ENCODE results near the gene PLXNA4. TPM values are rescaled to one million over a fixed set of nuclear protein-coding genes. Genes with fewer than 3 reads are reported as not detected.
A peak's percentile ranks its signal among the peaks of the same experiment; 100 is the strongest.

PLXNA4 gene
- total RNA-seq, 1 donor from 2014 or later = 5.2 TPM

GRCh38 chr7:132590162-132590561 lies 13.9 kb upstream of the PLXNA4 start:
- H3K4me1 Mint-ChIP-seq = peaks cover 2% of the 10 kb centered on the region
- no peak overlapping the region for H3K27ac Mint-ChIP-seq
- TF ChIP-seq CTCF (IDR thresholded peaks at IDR 0.05; ENCODE audit: unreplicated experiment) = no peak
- peaks cover 74% of the 10 kb centered on the region for H3K27me3 Mint-ChIP-seq (ENCODE audit: low read depth)
- H3K36me3 Mint-ChIP-seq = no peaks in the 10 kb centered on the region
- peaks cover 4% of the 10 kb centered on the region for H3K9me3 Mint-ChIP-seq
- no peak for DNase-seq (ENCODE audit: low spot score in 2 of 2, unreplicated experiment in 2 of 2)
- no peak overlapping the region for H3K4me3 Mint-ChIP-seq

- peaks cover 2% of the 10 kb centered on the region for H3K4me1 Mint-ChIP-seq
- peaks cover 4% of the 10 kb centered on the region for H3K9me3 Mint-ChIP-seq
- DNase-seq (ENCODE audit: low spot score in 2 of 2, unreplicated experiment in 2 of 2) = no peak
- no peak overlapping the region for H3K4me3 Mint-ChIP-seq
- H3K27me3 Mint-ChIP-seq (ENCODE audit: low read depth) = peaks cover 79% of the 10 kb centered on the region
- no peak overlapping the region for H3K27ac Mint-ChIP-seq
- no peaks in the 10 kb centered on the region for H3K36me3 Mint-ChIP-seq
- no peak for TF ChIP-seq CTCF (IDR thresholded peaks at IDR 0.05; ENCODE audit: unreplicated experiment)
Measured at GRCh38 chr7:132588596-132588995, 12.3 kb upstream of the PLXNA4 start.

- H3K27me3 Mint-ChIP-seq (ENCODE audit: low read depth) = peaks cover 88% of the 10 kb centered on the region
- no peak for DNase-seq (ENCODE audit: low spot score in 2 of 2, unreplicated experiment in 2 of 2)
Measured at GRCh38 chr7:132584796-132585494, 8.7 kb upstream of the PLXNA4 start.

GRCh38 chr7:132581431-132581830 lies 5.2 kb upstream of the PLXNA4 start:
- no peak for TF ChIP-seq CTCF (IDR thresholded peaks at IDR 0.05; ENCODE audit: unreplicated experiment)
- H3K4me3 Mint-ChIP-seq = no peak overlapping the region
- no peak overlapping the region for H3K27ac Mint-ChIP-seq
- no peaks in the 10 kb centered on the region for H3K9me3 Mint-ChIP-seq
- H3K27me3 Mint-ChIP-seq (ENCODE audit: low read depth) = peaks cover 85% of the 10 kb centered on the region
- peaks cover 10% of the 10 kb centered on the region for H3K4me1 Mint-ChIP-seq
- no peaks in the 10 kb centered on the region for H3K36me3 Mint-ChIP-seq
- DNase-seq (ENCODE audit: low spot score in 2 of 2, unreplicated experiment in 2 of 2) = no peak

More at GRCh38 chr7:132584796-132585494, 8.7 kb upstream of the PLXNA4 start:
- TF ChIP-seq CTCF (IDR thresholded peaks at IDR 0.05; ENCODE audit: unreplicated experiment) = no peak
- H3K4me1 Mint-ChIP-seq = peaks cover 5% of the 10 kb centered on the region
- H3K4me3 Mint-ChIP-seq = no peak overlapping the region
- H3K27ac Mint-ChIP-seq = no peak overlapping the region
- no peaks in the 10 kb centered on the region for H3K36me3 Mint-ChIP-seq
- H3K9me3 Mint-ChIP-seq = no peaks in the 10 kb centered on the region

GRCh38 chr7:132580717-132581285 lies 4.5 kb upstream of the PLXNA4 start:
- H3K27me3 Mint-ChIP-seq (ENCODE audit: low read depth) = peaks cover 85% of the 10 kb centered on the region

More at GRCh38 chr7:132580717-132581285, 4.5 kb upstream of the PLXNA4 start:
- no peaks in the 10 kb centered on the region for H3K9me3 Mint-ChIP-seq
- H3K4me3 Mint-ChIP-seq = no peak overlapping the region
- H3K27ac Mint-ChIP-seq = no peak overlapping the region
- no peaks in the 10 kb centered on the region for H3K36me3 Mint-ChIP-seq
- H3K4me1 Mint-ChIP-seq = peaks cover 14% of the 10 kb centered on the region
- peak; percentile 82 for TF ChIP-seq CTCF (IDR thresholded peaks at IDR 0.05; ENCODE audit: unreplicated experiment)
- peak; percentile 56 to 82 for DNase-seq (ENCODE audit: low spot score in 2 of 2, unreplicated experiment in 2 of 2)
